Calu3 (cell line): Measurements from ENCODE around the gene MATN3. TPM values are rescaled to one million over a fixed set of nuclear protein-coding genes. Genes with fewer than 3 reads are reported as not detected.

ENCODE experiments used
- BruUV-seq: library from RNA; stranded (reverse); fragments of 400-500 nt; replicated peaks from 2 replicates; lab custom pipeline; 2021; lab: Mats Ljungman, UMichigan
- CTCF ChIA-PET: fragments of 300-600 bp; sonication (Branson Sonifier 250); formaldehyde crosslinking; loops from one replicate; lab custom pipeline; 2022; ENCODE audit warnings: antibody characterized with exemption; lab: Charles Lee
- DNase-seq: peaks from one replicate; pipeline ENCODE4 v3.0.0; 2022
- H3K27ac Mint-ChIP-seq: one replicate; pipeline ENCODE4 v1.8.0; 2022; ENCODE audit warnings: mixed read lengths; ENCODE audit not compliant: unreplicated experiment
- H3K27me3 Mint-ChIP-seq: one replicate; pipeline ENCODE4 v1.8.0; 2022; ENCODE audit warnings: mixed read lengths; ENCODE audit not compliant: unreplicated experiment
- H3K36me3 Mint-ChIP-seq: one replicate; pipeline ENCODE4 v1.8.0; 2022; ENCODE audit warnings: mild to moderate bottlenecking, moderate library complexity, mixed read lengths; ENCODE audit not compliant: insufficient read depth, unreplicated experiment
- H3K4me1 Mint-ChIP-seq: one replicate; pipeline ENCODE4 v1.8.0; 2022; ENCODE audit warnings: mild to moderate bottlenecking, low read depth, mixed read lengths; ENCODE audit not compliant: unreplicated experiment
- H3K4me3 Mint-ChIP-seq: one replicate; pipeline ENCODE4 v1.8.0; 2022; ENCODE audit warnings: mild to moderate bottlenecking, low read depth, moderate library complexity, mixed read lengths; ENCODE audit not compliant: unreplicated experiment
- H3K9me3 Mint-ChIP-seq: one replicate; pipeline ENCODE4 v1.8.0; 2022; ENCODE audit warnings: low read depth, mixed read lengths; ENCODE audit not compliant: unreplicated experiment
- intact Hi-C: fragments of 100-400 bp; cut with micrococcal nuclease; formaldehyde crosslinking; loops from one replicate; pipeline ENCODE4 v1.10.0; 2022; ENCODE audit not compliant: unreplicated experiment
- total RNA-seq: library from RNA; stranded (reverse); gene quantifications from 2 replicates; pipeline ENCODE4 v1.2.3, GENCODE V29; 2022
- TF ChIP-seq, protein P1 (sequence below): fragments of 200-600 bp; IDR thresholded peaks from one replicate; pipeline ENCODE4 v1.8.0; 2022; ENCODE audit warnings: antibody characterized with exemption; ENCODE audit not compliant: unreplicated experiment

Gene MATN3
- total RNA-seq, 1 experiment from 2014 or later, result 3.4 TPM

DNA sequence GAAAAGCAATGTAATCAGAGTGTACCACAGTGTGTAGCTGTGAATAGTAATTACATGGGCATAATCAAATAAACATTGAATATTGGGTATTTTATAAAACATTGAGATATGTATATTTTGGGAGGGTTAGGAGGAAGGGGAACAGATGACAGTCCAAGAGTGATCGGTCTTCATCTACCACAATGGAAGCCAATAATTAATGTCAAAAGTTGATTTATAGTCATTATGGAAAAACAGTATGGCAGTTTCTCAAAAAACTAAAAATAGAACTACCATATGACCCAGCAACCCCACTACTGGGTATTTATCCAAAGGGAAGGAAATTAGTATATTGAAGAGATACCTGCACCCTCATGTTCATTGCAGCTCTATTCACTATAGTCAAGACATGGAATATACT, 44.8 kb upstream of the MATN3 start:
- CTCF ChIA-PET, result no interaction called here
- H3K36me3 Mint-ChIP-seq, result no peaks in the 10 kb centered on the region
- TF ChIP-seq, protein P1, sequence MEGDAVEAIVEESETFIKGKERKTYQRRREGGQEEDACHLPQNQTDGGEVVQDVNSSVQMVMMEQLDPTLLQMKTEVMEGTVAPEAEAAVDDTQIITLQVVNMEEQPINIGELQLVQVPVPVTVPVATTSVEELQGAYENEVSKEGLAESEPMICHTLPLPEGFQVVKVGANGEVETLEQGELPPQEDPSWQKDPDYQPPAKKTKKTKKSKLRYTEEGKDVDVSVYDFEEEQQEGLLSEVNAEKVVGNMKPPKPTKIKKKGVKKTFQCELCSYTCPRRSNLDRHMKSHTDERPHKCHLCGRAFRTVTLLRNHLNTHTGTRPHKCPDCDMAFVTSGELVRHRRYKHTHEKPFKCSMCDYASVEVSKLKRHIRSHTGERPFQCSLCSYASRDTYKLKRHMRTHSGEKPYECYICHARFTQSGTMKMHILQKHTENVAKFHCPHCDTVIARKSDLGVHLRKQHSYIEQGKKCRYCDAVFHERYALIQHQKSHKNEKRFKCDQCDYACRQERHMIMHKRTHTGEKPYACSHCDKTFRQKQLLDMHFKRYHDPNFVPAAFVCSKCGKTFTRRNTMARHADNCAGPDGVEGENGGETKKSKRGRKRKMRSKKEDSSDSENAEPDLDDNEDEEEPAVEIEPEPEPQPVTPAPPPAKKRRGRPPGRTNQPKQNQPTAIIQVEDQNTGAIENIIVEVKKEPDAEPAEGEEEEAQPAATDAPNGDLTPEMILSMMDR, result no peak
- H3K4me1 Mint-ChIP-seq, result peaks cover 8% of the 10 kb centered on the region
- H3K4me3 Mint-ChIP-seq, result no peak overlapping the region
- intact Hi-C loops, result no loop called here
- no TSS peak for BruUV-seq
- H3K27me3 Mint-ChIP-seq, result peaks cover 11% of the 10 kb centered on the region
- H3K27ac Mint-ChIP-seq, result no peak overlapping the region
- H3K9me3 Mint-ChIP-seq, result no peaks in the 10 kb centered on the region
- no peak for DNase-seq

DNA sequence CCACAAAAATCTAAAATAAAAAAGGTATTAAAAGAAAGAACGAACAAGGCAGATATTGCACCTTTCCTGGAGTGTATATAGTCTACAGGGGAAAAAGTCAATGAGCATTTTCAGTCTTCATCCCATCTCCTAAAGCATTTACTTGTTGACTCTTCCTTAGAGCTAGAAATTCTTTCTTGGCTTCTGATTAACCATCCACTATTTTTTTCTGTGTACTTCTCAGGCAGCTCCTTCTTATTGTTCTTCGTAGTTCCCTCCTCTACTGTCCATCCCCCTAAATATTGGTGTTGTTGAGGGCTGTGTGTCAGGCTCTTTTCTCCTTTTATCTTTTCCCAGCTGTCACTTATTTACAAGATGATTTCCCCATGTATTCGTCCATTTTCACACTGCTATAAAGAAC, 42.5 kb upstream of the MATN3 start:
- Mint-ChIP-seq H3K27ac (no peak overlapping the region), H3K4me1 (peaks cover 14% of the 10 kb centered on the region), H3K9me3 (no peaks in the 10 kb centered on the region), H3K36me3 (no peaks in the 10 kb centered on the region), H3K27me3 (peaks cover 11% of the 10 kb centered on the region), H3K4me3 (no peak overlapping the region)
- no TSS peak for BruUV-seq
- no peak for DNase-seq
- CTCF ChIA-PET, result interaction anchor here (0.8 kb wide), 1 partner anchor 39 kb away, joined by 3 read pairs; no protein-coding TSS in a partner anchor
- TF ChIP-seq, protein P1, result no peak
- intact Hi-C loops, result no loop called here

DNA sequence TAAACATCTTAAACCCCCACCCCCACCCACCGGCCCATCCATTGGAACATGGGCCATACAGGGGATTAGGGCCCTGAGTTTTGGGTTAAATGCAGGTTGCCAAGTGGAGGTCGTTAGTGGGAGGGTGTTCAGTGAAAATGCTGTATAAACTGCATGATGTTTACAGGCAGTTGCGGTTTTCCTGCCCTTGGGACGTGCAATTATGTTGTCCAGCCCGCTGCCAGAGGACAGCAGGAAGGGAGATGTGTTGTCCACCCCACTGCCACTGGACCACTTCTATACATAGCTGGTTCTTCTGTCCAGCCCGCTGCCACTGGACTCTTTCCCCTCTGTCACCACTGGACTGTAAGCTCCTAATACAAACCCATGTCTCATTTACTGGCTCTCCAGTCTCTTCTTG, 41.7 kb upstream of the MATN3 start:
- H3K27ac Mint-ChIP-seq, result no peak overlapping the region
- H3K27me3 Mint-ChIP-seq, result peaks cover 11% of the 10 kb centered on the region
- BruUV-seq, result no TSS peak
- peaks cover 22% of the 10 kb centered on the region for H3K4me1 Mint-ChIP-seq
- H3K9me3 Mint-ChIP-seq, result no peaks in the 10 kb centered on the region
- TF ChIP-seq, protein P1, result no peak
- no peak for DNase-seq
- intact Hi-C loops, result no loop called here
- CTCF ChIA-PET, result interaction anchor here (0.8 kb wide), 1 partner anchor 39 kb away, joined by 3 read pairs; no protein-coding TSS in a partner anchor
- H3K4me3 Mint-ChIP-seq, result no peak overlapping the region
- no peaks in the 10 kb centered on the region for H3K36me3 Mint-ChIP-seq

DNA sequence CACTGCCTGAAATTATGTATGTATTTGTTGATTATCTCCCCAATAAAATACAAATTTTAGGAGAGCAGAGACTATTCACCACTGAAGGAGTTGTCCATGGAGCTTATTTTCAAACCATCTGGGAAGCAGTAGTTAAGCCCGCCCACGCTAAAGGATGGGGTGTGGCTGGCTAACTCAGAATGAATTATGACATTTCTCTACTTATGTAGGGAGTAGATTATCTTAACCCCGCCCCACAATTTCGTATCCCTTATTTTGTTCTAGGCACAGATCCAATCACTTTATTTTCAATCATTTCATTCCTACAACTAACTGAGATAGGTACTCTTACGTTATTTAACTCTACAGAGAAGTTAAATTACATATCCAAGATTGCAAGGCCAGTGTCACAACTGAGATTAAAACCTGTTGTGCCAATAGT, 40.4 kb upstream of the MATN3 start:
- H3K4me3 Mint-ChIP-seq, result no peak overlapping the region
- H3K27ac Mint-ChIP-seq, result no peak overlapping the region
- intact Hi-C loops, result no loop called here
- no TSS peak for BruUV-seq
- H3K9me3 Mint-ChIP-seq, result no peaks in the 10 kb centered on the region
- H3K36me3 Mint-ChIP-seq, result no peaks in the 10 kb centered on the region
- peaks cover 8% of the 10 kb centered on the region for H3K27me3 Mint-ChIP-seq
- CTCF ChIA-PET, result interaction anchor here (0.7 to 2.0 kb wide), 4 partner anchors 9 to 37 kb away, joined by 4 to 11 read pairs (median 6); no protein-coding TSS in a partner anchor
- peak; percentile 61 for DNase-seq
- TF ChIP-seq, protein P1, result no peak
- peaks cover 33% of the 10 kb centered on the region for H3K4me1 Mint-ChIP-seq
